HepG2 (cell line): ENCODE measurements around the gene TNFAIP2. TPM values are rescaled to one million over a fixed set of nuclear protein-coding genes. Genes with fewer than 3 reads are reported as not detected.

Experiments
- CENPX ChIP-seq: sonication (generic); formaldehyde crosslinking; IDR thresholded peaks from 2 replicates; pipeline ENCODE4 v1.9.0; 2021; ENCODE audit warnings: mild to moderate bottlenecking, missing genetic modification reagents, moderate library complexity
- HNRNPL ChIP-seq: fragments of 200-400 bp; formaldehyde crosslinking; IDR thresholded peaks from 2 replicates; pipeline ENCODE4 v1.6.1; 2017; ENCODE audit warnings: mild to moderate bottlenecking, low read depth, low read length
- JARID2 ChIP-seq: sonication (generic); formaldehyde crosslinking; IDR thresholded peaks from 2 replicates; pipeline ENCODE4 v1.8.1; 2023; ENCODE audit warnings: missing genetic modification reagents, inconsistent platforms; ENCODE audit not compliant: insufficient replicate concordance
- MYNN ChIP-seq: sonication (generic); formaldehyde crosslinking; IDR thresholded peaks from 2 replicates; pipeline ENCODE4 v1.4.0; 2020; ENCODE audit warnings: mild to moderate bottlenecking, low read depth, missing genetic modification reagents
- RCOR2 ChIP-seq: IDR thresholded peaks from 2 replicates; pipeline ENCODE4 v1.6.1; 2016; ENCODE audit warnings: missing biosample characterization, missing genetic modification reagents
- SP140L ChIP-seq: sonication (generic); formaldehyde crosslinking; IDR thresholded peaks from 2 replicates; pipeline ENCODE4 v1.4.0; 2020; ENCODE audit warnings: missing genetic modification reagents, borderline replicate concordance
- ZFP36 ChIP-seq: fragments of 150-350 bp; IDR thresholded peaks from 2 replicates; pipeline ENCODE4 v1.6.1; 2018; ENCODE audit warnings: borderline replicate concordance, low read length, low read depth; ENCODE audit not compliant: partially characterized antibody
- ZNF317 ChIP-seq: sonication (generic); formaldehyde crosslinking; IDR thresholded peaks from 2 replicates; pipeline ENCODE4 v1.5.0; 2020; ENCODE audit warnings: mild to moderate bottlenecking, missing genetic modification reagents
- ZNF441 ChIP-seq: sonication (generic); formaldehyde crosslinking; IDR thresholded peaks from 2 replicates; pipeline ENCODE4 v1.7.0; 2021; ENCODE audit warnings: missing genetic modification reagents, borderline replicate concordance
- ZNF605 ChIP-seq: sonication (generic); formaldehyde crosslinking; IDR thresholded peaks from 2 replicates; pipeline ENCODE4 v1.8.0; 2022; ENCODE audit warnings: mild to moderate bottlenecking, missing genetic modification reagents
- ZNF670 ChIP-seq: sonication (generic); formaldehyde crosslinking; IDR thresholded peaks from 2 replicates; pipeline ENCODE4 v1.8.0; 2022; ENCODE audit warnings: mild to moderate bottlenecking, missing genetic modification reagents, borderline replicate concordance
- ZSCAN30 ChIP-seq: sonication (generic); formaldehyde crosslinking; IDR thresholded peaks from 2 replicates; pipeline ENCODE4 v1.5.0; 2020; ENCODE audit warnings: mild to moderate bottlenecking, missing genetic modification reagents
- polyA plus RNA-seq, 8 experiments: library from polyadenylated mRNA; depleted of rRNA in 3 of 8; stranded (reverse) in 7 of 8; unstranded in 1 of 8; fragments of >200 nt; fragmentation: Illumina TruSeq in 4 of 8; extraction: Trizol in 4 of 8; gene quantifications; 2 replicates each; pipeline versions ENCODE4 v1.2.1 to v1.2.3, GENCODE V29; 2011 to 2016; ENCODE audit warnings: low read depth in 4 of 8, missing spikeins in 1 of 8, mixed read lengths in 1 of 8; ENCODE audit not compliant: insufficient read depth in 1 of 8
- total RNA-seq, 5 experiments: library from RNA; depleted of rRNA; stranded (reverse); fragments of >200 nt; fragmentation: Illumina TruSeq; extraction: Trizol; gene quantifications; 2 replicates each; pipeline ENCODE4 v1.2.3, GENCODE V29; 2016; ENCODE audit warnings: low read depth in 1 of 5
- TF ChIP-seq, protein P1 (sequence below): fragments of 450-650 bp; IDR thresholded peaks from 2 replicates; pipeline ENCODE4 v1.6.1; 2017; ENCODE audit warnings: mild to moderate bottlenecking
- TF ChIP-seq, protein P2 (sequence below): sonication (generic); formaldehyde crosslinking; IDR thresholded peaks from 2 replicates; pipeline ENCODE4 v1.9.0; 2022; ENCODE audit warnings: missing genetic modification reagents, mild to moderate bottlenecking, borderline replicate concordance
- TF ChIP-seq, protein P3 (sequence below): sonication (generic); formaldehyde crosslinking; IDR thresholded peaks from 2 replicates; pipeline ENCODE4 v1.4.0; 2020; ENCODE audit warnings: mild to moderate bottlenecking, missing genetic modification reagents
- TF ChIP-seq, protein P4 (sequence below): sonication (generic); formaldehyde crosslinking; IDR thresholded peaks from 2 replicates; pipeline ENCODE4 v1.8.1; 2022; ENCODE audit warnings: low read depth, mild to moderate bottlenecking, missing genetic modification reagents

The TNFAIP2 gene
- total and polyA plus RNA-seq, 2 of the 13 experiments (the other 11 are each of a cell fraction or from before 2014, with no cell fraction given) = 0.46 to 1.5 TPM

DNA sequence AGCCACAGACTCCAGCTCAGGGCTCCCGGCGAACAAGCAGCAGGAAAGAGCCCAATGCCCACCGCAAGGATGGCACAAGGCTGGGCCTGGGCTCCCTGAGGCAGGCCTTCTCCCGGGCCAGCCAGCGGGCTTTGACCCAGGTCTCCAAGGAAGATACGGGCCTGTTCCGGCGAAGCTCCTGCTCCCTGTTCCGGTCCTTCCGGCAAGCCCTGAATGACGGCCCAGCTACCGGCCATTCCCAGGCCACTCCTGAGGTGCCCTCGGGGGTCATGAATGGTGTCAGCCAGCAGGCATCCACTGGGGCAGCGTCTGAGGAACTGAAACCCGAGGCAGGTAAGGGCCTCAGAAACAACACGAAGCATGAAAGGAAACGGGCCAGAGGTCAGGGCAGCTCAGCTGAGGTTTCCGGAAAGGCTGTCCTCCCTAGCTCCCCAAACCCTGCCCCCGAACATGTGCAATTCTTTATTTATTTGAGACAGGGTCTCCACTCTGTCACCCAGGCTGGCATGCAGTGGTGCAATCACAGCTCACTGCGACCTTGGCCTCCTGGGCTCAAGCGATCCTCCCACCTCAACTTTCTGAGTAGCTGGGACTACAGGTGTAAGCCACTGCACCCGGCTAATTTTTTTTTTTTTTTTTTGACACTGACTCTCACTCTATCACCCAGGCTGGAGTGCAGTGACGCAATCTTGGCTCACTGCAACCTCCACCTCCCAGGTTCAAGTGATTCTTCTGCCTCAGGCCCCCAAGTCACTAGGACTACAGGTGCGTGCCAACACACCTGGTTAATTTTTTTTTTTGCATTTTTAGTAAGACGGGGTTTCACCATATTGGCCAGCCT, 22.8 kb upstream of the TNFAIP2 start (continued):
- TF ChIP-seq, protein P1, sequence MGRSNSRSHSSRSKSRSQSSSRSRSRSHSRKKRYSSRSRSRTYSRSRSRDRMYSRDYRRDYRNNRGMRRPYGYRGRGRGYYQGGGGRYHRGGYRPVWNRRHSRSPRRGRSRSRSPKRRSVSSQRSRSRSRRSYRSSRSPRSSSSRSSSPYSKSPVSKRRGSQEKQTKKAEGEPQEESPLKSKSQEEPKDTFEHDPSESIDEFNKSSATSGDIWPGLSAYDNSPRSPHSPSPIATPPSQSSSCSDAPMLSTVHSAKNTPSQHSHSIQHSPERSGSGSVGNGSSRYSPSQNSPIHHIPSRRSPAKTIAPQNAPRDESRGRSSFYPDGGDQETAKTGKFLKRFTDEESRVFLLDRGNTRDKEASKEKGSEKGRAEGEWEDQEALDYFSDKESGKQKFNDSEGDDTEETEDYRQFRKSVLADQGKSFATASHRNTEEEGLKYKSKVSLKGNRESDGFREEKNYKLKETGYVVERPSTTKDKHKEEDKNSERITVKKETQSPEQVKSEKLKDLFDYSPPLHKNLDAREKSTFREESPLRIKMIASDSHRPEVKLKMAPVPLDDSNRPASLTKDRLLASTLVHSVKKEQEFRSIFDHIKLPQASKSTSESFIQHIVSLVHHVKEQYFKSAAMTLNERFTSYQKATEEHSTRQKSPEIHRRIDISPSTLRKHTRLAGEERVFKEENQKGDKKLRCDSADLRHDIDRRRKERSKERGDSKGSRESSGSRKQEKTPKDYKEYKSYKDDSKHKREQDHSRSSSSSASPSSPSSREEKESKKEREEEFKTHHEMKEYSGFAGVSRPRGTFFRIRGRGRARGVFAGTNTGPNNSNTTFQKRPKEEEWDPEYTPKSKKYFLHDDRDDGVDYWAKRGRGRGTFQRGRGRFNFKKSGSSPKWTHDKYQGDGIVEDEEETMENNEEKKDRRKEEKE = no peak
- TF ChIP-seq HNRNPL (peak; percentile 93), SP140L (CRISPR knock-in tag) (no peak), ZNF670 (CRISPR knock-in tag) (peak; percentile 72; the same call in 1 of the 2 replicates), JARID2 (CRISPR knock-in tag) (no peak), MYNN (CRISPR knock-in tag) (no peak), RCOR2 (no peak), ZNF605 (CRISPR knock-in tag) (peak; percentile 85; the same call in 1 of the 2 replicates), ZSCAN30 (no peak), ZNF441 (CRISPR knock-in tag) (peak; percentile 62; the same call in 1 of the 2 replicates), ZFP36 (no peak), ZNF317 (CRISPR knock-in tag) (no peak), CENPX (CRISPR knock-in tag) (no peak)
- TF ChIP-seq, protein P2, sequence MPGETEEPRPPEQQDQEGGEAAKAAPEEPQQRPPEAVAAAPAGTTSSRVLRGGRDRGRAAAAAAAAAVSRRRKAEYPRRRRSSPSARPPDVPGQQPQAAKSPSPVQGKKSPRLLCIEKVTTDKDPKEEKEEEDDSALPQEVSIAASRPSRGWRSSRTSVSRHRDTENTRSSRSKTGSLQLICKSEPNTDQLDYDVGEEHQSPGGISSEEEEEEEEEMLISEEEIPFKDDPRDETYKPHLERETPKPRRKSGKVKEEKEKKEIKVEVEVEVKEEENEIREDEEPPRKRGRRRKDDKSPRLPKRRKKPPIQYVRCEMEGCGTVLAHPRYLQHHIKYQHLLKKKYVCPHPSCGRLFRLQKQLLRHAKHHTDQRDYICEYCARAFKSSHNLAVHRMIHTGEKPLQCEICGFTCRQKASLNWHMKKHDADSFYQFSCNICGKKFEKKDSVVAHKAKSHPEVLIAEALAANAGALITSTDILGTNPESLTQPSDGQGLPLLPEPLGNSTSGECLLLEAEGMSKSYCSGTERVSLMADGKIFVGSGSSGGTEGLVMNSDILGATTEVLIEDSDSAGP (CRISPR knock-in tag) = peak; percentile 14; the same call in 1 of the 2 replicates
- TF ChIP-seq, protein P3, sequence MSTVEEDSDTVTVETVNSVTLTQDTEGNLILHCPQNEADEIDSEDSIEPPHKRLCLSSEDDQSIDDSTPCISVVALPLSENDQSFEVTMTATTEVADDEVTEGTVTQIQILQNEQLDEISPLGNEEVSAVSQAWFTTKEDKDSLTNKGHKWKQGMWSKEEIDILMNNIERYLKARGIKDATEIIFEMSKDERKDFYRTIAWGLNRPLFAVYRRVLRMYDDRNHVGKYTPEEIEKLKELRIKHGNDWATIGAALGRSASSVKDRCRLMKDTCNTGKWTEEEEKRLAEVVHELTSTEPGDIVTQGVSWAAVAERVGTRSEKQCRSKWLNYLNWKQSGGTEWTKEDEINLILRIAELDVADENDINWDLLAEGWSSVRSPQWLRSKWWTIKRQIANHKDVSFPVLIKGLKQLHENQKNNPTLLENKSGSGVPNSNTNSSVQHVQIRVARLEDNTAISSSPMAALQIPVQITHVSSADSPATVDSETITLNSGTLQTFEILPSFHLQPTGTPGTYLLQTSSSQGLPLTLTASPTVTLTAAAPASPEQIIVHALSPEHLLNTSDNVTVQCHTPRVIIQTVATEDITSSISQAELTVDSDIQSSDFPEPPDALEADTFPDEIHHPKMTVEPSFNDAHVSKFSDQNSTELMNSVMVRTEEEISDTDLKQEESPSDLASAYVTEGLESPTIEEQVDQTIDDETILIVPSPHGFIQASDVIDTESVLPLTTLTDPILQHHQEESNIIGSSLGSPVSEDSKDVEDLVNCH (CRISPR knock-in tag) = no peak
- TF ChIP-seq, protein P4, sequence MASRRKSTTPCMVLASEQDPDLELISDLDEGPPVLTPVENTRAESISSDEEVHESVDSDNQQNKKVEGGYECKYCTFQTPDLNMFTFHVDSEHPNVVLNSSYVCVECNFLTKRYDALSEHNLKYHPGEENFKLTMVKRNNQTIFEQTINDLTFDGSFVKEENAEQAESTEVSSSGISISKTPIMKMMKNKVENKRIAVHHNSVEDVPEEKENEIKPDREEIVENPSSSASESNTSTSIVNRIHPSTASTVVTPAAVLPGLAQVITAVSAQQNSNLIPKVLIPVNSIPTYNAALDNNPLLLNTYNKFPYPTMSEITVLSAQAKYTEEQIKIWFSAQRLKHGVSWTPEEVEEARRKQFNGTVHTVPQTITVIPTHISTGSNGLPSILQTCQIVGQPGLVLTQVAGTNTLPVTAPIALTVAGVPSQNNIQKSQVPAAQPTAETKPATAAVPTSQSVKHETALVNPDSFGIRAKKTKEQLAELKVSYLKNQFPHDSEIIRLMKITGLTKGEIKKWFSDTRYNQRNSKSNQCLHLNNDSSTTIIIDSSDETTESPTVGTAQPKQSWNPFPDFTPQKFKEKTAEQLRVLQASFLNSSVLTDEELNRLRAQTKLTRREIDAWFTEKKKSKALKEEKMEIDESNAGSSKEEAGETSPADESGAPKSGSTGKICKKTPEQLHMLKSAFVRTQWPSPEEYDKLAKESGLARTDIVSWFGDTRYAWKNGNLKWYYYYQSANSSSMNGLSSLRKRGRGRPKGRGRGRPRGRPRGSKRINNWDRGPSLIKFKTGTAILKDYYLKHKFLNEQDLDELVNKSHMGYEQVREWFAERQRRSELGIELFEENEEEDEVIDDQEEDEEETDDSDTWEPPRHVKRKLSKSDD (CRISPR knock-in tag) = peak; percentile 33; the same call in 1 of the 2 replicates
